ENCODE data around the gene VEZF1. TPM values are rescaled to one million over a fixed set of nuclear protein-coding genes. Genes with fewer than 3 reads are reported as not detected.

VEZF1 gene
- total and polyA plus RNA-seq, 2 of the 8 experiments (the other 6 are each of a cell fraction or from before 2014, with no cell fraction given): 28.9 to 61.9 TPM

DNA sequence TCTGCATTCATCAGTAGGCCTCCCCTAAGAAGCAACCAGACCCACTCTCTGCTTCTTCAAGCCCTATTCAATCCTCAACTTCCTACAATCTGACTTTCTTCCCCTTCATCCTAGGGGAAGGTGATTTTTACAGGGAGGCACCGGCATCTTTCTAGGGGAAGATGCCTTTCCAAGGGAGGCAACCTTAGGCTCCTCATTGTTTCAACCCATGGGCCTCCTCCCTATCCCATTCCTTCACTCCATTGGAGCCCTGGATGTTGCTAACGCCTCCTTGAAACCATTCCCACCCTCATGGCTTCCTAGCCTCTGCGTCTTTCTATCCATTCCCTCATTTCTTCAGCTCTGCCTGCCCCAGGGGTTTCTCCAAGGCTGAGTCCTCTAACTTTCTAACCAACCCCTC is 30.2 kb downstream of the VEZF1 start:
- no peak overlapping the region for H4K8ac ChIP-seq (ENCODE audit: extremely low read depth, insufficient read depth, low read length)
- TF ChIP-seq, protein P1, sequence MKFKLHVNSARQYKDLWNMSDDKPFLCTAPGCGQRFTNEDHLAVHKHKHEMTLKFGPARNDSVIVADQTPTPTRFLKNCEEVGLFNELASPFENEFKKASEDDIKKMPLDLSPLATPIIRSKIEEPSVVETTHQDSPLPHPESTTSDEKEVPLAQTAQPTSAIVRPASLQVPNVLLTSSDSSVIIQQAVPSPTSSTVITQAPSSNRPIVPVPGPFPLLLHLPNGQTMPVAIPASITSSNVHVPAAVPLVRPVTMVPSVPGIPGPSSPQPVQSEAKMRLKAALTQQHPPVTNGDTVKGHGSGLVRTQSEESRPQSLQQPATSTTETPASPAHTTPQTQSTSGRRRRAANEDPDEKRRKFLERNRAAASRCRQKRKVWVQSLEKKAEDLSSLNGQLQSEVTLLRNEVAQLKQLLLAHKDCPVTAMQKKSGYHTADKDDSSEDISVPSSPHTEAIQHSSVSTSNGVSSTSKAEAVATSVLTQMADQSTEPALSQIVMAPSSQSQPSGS (IDR thresholded peaks at IDR 0.05; ENCODE audit: low read length): no peak
- no peak for TF ChIP-seq POLR2A (IDR thresholded peaks at IDR 0.05; ENCODE audit: control extremely low read depth in 1 of 2, low read depth in 2 of 2, low read length in 2 of 2)
- no peak for TF ChIP-seq RFX5 (IDR thresholded peaks at IDR 0.05; ENCODE audit: borderline replicate concordance, low read depth, low read length)
- TF ChIP-seq JUN (IDR thresholded peaks at IDR 0.05; ENCODE audit: low read depth, low read length): no peak
- TF ChIP-seq EZH2 (IDR thresholded peaks at IDR 0.05; ENCODE audit: low read depth, low read length, severe bottlenecking): no peak
- TF ChIP-seq KDM1A (IDR thresholded peaks at IDR 0.05; ENCODE audit: borderline replicate concordance, low read length): no peak
- no peak for TF ChIP-seq FOSL1 (IDR thresholded peaks at IDR 0.05; ENCODE audit: insufficient read depth, low read depth, low read length)
- no peak for TF ChIP-seq RNF2 (IDR thresholded peaks at IDR 0.05; ENCODE audit: borderline replicate concordance, low read depth, low read length, missing control alignments, poor library complexity, severe bottlenecking)
- no peak for TF ChIP-seq RXRA (IDR thresholded peaks at IDR 0.05; ENCODE audit: insufficient read depth, low read depth, low read length)
- TF ChIP-seq NRF1 (IDR thresholded peaks at IDR 0.05; ENCODE audit: low read depth, low read length): no peak
- no peak for TF ChIP-seq YY1 (IDR thresholded peaks at IDR 0.05; ENCODE audit: low read depth, low read length)
- H3K4me1 ChIP-seq (replicated peaks in 1 of 4; ENCODE audit: control insufficient read depth in 3 of 4, insufficient read depth in 4 of 4, low read length in 3 of 4): peaks cover 10 to 20% (median 13%) of the 10 kb centered on the region in 4 experiments; a peak in 6 of 7 replicates
- 0 out of 2 replicates have a peak overlapping the region, but pooled peaks have one; percentile 61 for H2BK20ac ChIP-seq (ENCODE audit: low read length)
- ChIA-PET CTCF (ENCODE audit: partially characterized antibody) (interaction anchor here (2.6 to 13.5 kb wide), 3 partner anchors 11 to 99 kb away, joined by 9 to 162 read pairs (median 56); no protein-coding TSS in a partner anchor), POLR2A (ENCODE audit: partially characterized antibody) (interaction anchor here (0.7 to 2.6 kb wide), 4 partner anchors 32 to 156 kb away, joined by 3 to 9 read pairs (median 3); no protein-coding TSS in a partner anchor)
- H3K9me3 ChIP-seq (ENCODE audit: insufficient read depth in 2 of 2, low read depth in 1 of 2, low read length in 1 of 2): no peaks in the 10 kb centered on the region
- H3K23ac ChIP-seq (ENCODE audit: insufficient read length): no peak overlapping the region
- H3K4me2 ChIP-seq (ENCODE audit: insufficient read depth in 1 of 2, low read depth in 2 of 2, low read length in 2 of 2): no peak overlapping the region
- H3K23me2 ChIP-seq (ENCODE audit: low read depth, low read length): peaks cover 8% of the 10 kb centered on the region; the same call in 1 of the 2 replicates
- no peak overlapping the region for H3K14ac ChIP-seq (ENCODE audit: insufficient read length)
- H3K79me1 ChIP-seq (ENCODE audit: low read depth, low read length): no peaks in the 10 kb centered on the region
- no peak overlapping the region for H2AK5ac ChIP-seq (ENCODE audit: low read depth, low read length)
- H3K4ac ChIP-seq (replicated peaks; ENCODE audit: insufficient read length, low read depth, low read length): no peak overlapping the region
- H3K18ac ChIP-seq (ENCODE audit: extremely low read depth, low read length): no peak overlapping the region
- H2BK12ac ChIP-seq (ENCODE audit: low read depth, low read length): 0 out of 2 replicates have a peak overlapping the region, but pooled peaks have one; percentile 68
- no peak overlapping the region for H3K9ac ChIP-seq (replicated peaks in 1 of 4; ENCODE audit: extremely low read depth in 1 of 4, low read depth in 3 of 4, low read length in 3 of 4)
- H3K27me3 ChIP-seq (replicated peaks in 1 of 4; ENCODE audit: control insufficient read depth in 3 of 4, extremely low read depth in 1 of 4, insufficient read depth in 3 of 4, low read length in 3 of 4): peaks cover 0 to 30% (median 20%) of the 10 kb centered on the region in 4 experiments; a peak in 6 of 7 replicates
- no peak overlapping the region for H3K56ac ChIP-seq (replicated peaks; ENCODE audit: insufficient read length, low read depth, low read length)
- no peak overlapping the region for H3K27ac ChIP-seq (ENCODE audit: low read depth, low read length)
- no peak overlapping the region for H2BK5ac ChIP-seq (ENCODE audit: low read depth, low read length)
- no peak for FAIRE-seq
- H2AFZ ChIP-seq (ENCODE audit: low read length): no peak overlapping the region
- H2BK15ac ChIP-seq (ENCODE audit: low read length): 0 out of 2 replicates have a peak overlapping the region, but pooled peaks have one; percentile 72
- H3K36me3 ChIP-seq (ENCODE audit: control insufficient read depth in 2 of 4, insufficient read depth in 4 of 4, low read length in 3 of 4): no peaks in the 10 kb centered on the region
- H2BK120ac ChIP-seq (replicated peaks; ENCODE audit: low read depth, low read length): no peak overlapping the region
- peak in 1 of 2 experiments; percentile 22 for DNase-seq (ENCODE audit: low read depth in 1 of 2, low spot score in 2 of 2)
- H3K4me3 ChIP-seq (ENCODE audit: extremely low read depth in 1 of 4, insufficient read depth in 2 of 4, low read depth in 3 of 4, low read length in 4 of 4): no peak overlapping the region
- no peak overlapping the region for H4K5ac ChIP-seq (ENCODE audit: insufficient read length, low read depth, low read length)
- WGBS, 2 experiments (ENCODE audit: extremely low coverage in 1 of 2, insufficient coverage in 1 of 2, insufficient read length in 1 of 2, insufficient replicate concordance in 2 of 2, low coverage in 1 of 2, low lambda C conversion rate in 2 of 2, missing lambda C conversion rate in 1 of 2): 88% methylated on average over 3 of the region's 3 CpGs; no CpG with 5 or more reads in 1 of the 2 experiments
- no peaks in the 10 kb centered on the region for H4K20me1 ChIP-seq (replicated peaks in 1 of 2; ENCODE audit: control insufficient read depth in 1 of 2, insufficient read depth in 2 of 2, low read length in 2 of 2)
- no peaks in the 10 kb centered on the region for H3K79me2 ChIP-seq (ENCODE audit: control insufficient read depth in 1 of 2, insufficient read depth in 2 of 2, low read length in 2 of 2)
- no peak overlapping the region for H4K91ac ChIP-seq (replicated peaks; ENCODE audit: insufficient read length, low read length)

Data from H1 (cell line).